Measurements from ENCODE around the gene NDUFS3.
"Not testable (repeated sequence)": the region's sequence is repeated elsewhere in the genome, so short reads cannot be mapped to it uniquely, and the experiment has no call there.

NDUFS3 gene

GRCh38 chr11:47558695-47559094 lies 20.2 kb upstream of the NDUFS3 start:
- no peak for FAIRE-seq
- no peak for DNase-seq (ENCODE audit: insufficient read length, low spot score)

- DNase-seq (ENCODE audit: insufficient read length, low spot score) (no peak), FAIRE-seq (no peak)
These were observed 18.4 kb upstream of the NDUFS3 start for GRCh38 chr11:47560426-47560825.

DNA sequence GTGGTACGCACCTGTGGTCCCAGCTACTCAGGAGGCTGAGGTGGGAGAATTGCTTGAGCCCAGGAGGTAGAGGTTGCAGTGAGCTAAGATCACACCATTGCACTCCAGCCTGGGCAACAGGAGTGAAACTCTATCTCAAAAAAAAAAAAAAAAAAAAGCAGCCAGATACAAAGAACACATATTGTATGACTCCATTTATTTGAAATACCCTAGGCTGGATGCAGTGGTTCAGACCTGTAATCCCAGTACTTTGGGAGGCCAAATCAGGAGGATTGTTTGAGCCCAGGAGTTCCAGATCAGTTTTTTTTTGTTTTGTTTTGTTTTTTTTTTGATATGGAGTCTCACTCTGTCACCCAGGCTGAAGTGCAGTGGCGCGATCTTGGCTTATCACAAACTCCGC lies 16.5 kb upstream of the NDUFS3 start:
- FAIRE-seq; DNase-seq (ENCODE audit: insufficient read length, low spot score): not testable (repeated sequence)

DNA sequence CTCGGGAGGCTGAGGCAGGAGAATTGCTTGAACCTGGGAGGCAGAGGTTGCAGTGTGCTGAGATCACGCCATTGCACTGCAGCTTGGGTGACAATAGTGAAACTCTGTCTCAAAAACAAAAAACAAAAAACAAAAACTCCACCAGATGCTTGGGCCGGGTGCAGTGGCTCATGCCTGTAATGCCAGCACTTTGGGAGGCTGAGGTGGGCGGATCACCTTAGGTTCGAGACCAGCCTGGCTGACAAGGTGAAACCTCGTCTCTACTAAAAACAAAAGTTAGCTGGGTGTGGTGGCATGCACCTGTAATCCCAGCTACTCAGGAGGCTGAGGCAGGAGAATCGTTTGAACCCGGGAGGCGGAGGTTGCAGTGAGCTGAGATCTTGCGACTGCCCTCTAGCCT lies 14.5 kb upstream of the NDUFS3 start:
- DNase-seq (ENCODE audit: insufficient read length, low spot score); FAIRE-seq: not testable (repeated sequence)

- FAIRE-seq, result no peak
- no peak for DNase-seq (ENCODE audit: insufficient read length, low spot score)
These were observed 13.9 kb upstream of the NDUFS3 start for GRCh38 chr11:47564933-47565339.

DNA sequence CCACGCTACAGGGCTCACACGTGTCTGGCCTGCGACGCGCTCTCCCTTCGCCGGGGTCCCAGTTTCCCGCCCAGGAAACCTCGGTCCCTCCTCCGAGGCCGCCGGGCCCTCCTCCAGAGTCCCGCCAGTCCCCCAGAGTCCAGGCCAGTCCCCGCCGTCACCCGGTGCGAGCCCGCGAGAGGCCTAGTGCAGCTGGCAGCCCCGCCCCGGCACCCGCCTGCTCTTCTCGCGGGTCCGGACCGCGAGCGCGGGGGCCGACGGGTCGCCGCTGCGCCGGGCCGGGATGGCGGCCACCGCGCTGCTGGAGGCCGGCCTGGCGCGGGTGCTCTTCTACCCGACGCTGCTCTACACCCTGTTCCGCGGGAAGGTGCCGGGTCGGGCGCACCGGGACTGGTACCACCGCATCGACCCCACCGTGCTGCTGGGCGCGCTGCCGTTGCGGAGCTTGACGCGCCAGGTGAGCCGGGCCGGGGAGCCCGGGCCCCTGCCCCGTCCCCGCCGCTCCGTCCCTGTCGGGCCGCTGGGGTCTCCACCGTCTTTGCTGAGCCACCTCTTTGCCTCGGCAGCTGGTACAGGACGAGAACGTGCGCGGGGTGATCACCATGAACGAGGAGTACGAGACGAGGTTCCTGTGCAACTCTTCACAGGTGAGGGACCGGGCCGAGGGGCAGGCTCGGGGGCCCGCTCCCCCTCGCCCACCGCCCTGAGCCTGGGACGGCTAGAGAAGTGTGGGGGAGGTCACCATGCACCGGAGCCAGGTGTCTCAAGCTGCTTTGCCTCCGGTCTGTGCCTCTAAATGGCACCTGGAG lies 13.3 kb upstream of the NDUFS3 start, which contains the start of gene PTPMT1:
Gene PTPMT1 (plus strand): TSS at position 260 of the 809 bp plus-strand sequence. CDS start 24 bp downstream, at position 284.
- FAIRE-seq, result no peak
- peak; percentile 61 for DNase-seq (ENCODE audit: insufficient read length, low spot score)

- no peak for FAIRE-seq
- no peak for DNase-seq (ENCODE audit: insufficient read length, low spot score)
These were observed 12.7 kb upstream of the NDUFS3 start for GRCh38 chr11:47566149-47566698.

GRCh38 chr11:47569646-47570045 lies 9.2 kb upstream of the NDUFS3 start:
- DNase-seq (ENCODE audit: insufficient read length, low spot score) (no peak), FAIRE-seq (no peak)

- DNase-seq (ENCODE audit: insufficient read length, low spot score) (no peak), FAIRE-seq (no peak)
These were observed 8.1 kb upstream of the NDUFS3 start for GRCh38 chr11:47570651-47571356.

DNA sequence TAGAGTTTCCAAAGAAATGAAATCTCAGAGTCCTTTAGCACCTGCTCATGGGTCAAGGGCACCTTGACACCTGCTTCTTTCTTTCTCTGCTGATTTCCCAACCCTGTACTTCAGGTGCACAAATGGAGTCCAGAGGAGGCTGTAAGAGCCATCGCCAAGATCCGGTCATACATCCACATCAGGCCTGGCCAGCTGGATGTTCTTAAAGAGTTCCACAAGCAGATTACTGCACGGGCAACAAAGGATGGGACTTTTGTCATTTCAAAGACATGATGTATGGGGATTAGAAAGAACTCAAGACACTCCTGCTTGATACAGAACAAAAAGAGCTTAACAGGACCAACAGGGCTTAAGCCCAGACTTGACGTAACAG lies 7.5 kb upstream of the NDUFS3 start:
- DNase-seq (ENCODE audit: insufficient read length, low spot score) (no peak), FAIRE-seq (no peak)

DNA sequence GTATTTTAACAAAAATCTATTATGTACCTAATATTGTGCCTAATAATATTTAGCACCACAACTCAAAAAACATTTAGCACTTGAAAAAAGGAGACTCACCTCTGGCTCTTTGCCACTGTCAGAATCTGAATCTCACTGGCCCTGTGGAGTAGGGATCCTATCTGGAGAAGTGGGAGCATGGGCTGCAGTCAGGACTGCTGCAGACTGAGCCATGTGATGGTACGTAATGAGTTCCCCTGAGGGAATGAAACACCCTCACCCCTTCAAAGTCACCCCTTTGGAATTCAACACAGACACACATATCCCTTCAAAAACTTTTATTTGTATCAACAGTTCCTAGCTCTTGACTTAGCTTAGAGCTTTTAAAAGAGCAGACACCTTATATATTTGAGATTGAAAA lies 7.0 kb upstream of the NDUFS3 start:
- DNase-seq (ENCODE audit: insufficient read length, low spot score), result no peak
- FAIRE-seq, result no peak

- no peak for FAIRE-seq
- DNase-seq (ENCODE audit: insufficient read length, low spot score), result no peak
These were observed 6.1 kb upstream of the NDUFS3 start for GRCh38 chr11:47572715-47573255.

DNA sequence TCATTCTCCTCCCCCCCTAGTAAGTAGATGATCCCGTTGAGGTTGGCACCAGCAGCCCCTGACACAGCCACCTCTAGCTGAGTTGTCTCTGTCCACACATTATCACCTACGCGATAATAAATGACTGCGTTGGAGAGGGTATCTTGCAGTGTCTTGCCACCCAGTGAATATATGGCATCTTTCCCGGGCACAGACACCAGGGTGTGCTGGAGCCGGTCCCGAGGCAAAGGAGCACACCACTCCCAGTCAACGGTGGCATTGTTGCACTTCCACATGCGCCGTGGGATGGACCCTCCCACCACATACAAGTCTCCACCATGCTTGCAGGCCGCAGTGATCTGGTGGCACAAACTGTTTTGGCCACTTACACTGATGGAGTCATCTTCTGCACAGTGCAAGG lies 5.6 kb upstream of the NDUFS3 start:
- no peak for FAIRE-seq
- DNase-seq (ENCODE audit: insufficient read length, low spot score), result no peak

GRCh38 chr11:47577460-47578041 lies 1.3 kb upstream of the NDUFS3 start:
- no peak for FAIRE-seq
- DNase-seq (ENCODE audit: insufficient read length, low spot score), result no peak

DNA sequence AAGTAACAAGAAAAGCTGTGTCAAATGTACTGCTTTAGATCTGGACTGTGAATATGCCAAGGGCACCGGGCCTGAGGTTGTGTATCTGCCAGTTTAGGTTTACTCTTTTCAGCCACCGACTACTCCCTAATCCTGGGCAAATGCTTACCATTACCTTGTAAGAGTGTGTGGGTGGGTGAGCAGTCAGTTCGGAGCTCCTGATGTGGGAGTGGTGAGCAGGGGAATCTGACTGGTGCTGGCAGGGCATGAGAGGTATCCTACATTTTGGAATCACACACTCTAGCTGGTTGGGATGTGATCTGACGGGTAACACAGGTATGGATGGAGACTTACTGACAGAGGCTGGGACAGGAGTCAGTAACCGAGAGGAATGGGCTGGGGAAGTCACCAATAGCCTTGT lies 5.0 kb downstream of the NDUFS3 start:
- FAIRE-seq (no peak), DNase-seq (ENCODE audit: insufficient read length, low spot score) (no peak)

- FAIRE-seq (no peak), DNase-seq (ENCODE audit: insufficient read length, low spot score) (no peak)
These were observed 7.4 kb downstream of the NDUFS3 start, which contains the start of gene FAM180B for GRCh38 chr11:47586098-47586855. FAM180B (plus strand) TSS chr11:47586678; CDS start chr11:47586769, 91 bp downstream.

DNA sequence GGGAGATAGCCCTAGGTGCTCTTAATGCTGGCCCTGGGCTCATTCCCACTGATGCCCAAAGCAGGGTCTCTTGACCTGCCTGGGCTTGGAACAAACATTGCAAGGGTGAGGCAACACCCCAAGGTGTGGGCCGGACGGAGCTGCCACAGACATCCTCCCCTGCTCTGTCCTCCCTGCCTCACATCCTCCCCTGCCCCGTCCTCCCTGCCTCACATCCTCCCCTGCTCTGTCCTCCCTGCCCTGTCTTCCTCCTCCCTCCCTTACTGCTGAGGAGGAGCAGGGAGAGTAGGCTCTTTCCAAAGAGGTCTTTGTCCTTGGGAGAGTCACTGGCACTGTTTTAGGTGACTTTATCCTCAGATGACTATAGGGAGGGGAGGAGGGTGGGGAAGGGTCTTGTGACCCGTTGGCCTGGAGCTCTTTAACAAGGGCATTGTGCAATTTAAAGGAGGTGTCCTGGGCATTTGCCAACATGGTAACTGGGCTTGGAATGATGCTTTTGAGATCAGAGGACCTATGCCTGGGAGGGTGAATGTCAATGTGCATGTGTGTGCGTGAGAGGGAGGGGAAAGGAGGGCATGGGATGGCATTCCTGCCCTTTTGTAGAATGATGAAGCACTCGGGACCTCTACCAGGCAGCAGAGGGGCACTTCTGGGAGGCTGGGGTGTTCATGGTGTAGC lies 8.3 kb downstream of the NDUFS3 start:
- DNase-seq (ENCODE audit: insufficient read length, low spot score) (no peak), FAIRE-seq (no peak)

DNA sequence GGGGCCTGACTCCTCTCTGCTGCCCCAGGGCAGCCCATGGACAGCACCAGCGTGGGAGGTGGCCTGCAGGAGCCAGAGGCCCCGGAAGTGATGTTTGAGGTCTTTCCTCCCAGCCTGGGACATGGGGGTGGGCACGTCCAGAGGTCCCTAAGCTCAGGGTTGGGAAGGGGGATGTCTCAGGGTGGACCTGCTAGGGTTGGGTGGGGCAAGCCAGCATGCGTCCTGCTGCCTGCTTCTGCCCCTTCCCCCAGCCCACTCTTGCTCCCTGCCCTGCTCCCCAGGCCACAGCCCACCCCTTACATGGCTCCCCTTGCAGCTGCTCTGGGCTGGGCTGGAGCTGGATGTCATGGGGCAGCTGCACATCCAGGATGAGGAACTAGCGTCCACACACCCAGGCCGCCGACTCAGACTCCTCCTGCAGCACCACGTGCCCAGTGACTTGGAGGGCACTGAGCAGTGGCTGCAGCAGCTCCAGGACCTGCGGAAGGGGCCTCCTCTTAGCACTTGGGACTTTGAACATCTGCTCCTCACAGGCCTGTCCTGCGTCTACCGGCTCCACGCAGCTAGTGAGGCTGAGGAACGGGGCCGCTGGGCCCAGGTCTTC lies 9.0 kb downstream of the NDUFS3 start:
- FAIRE-seq (no peak), DNase-seq (ENCODE audit: insufficient read length, low spot score) (no peak)

DNA sequence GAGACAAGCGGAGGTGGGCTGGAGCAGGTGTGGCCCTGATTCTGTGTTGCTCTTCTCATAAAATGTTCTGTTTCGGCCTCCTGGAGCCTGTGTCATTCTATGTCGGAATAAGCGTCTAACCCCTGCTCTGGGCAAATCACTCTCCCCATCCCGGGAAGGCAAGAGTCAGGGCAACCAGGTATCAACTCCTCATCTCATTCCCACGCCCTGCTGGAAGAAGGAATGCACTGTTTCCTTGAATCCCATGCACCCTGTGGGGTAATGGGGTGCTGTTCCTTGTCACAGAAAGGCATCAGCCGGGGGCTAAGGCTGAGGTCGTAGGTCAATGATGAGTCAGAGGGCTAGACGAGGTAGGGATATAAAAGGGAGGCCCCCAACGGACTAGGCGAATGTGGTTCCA lies 10.2 kb downstream of the NDUFS3 start:
- FAIRE-seq (no peak), DNase-seq (ENCODE audit: insufficient read length, low spot score) (no peak)
